Activated effector memory CD4-positive, alpha-beta T cell treated with Interleukin-2 at 50 U/mL for 16 hours (primary cell): Measurements from ENCODE around the gene ENDOU.

Experiments
- DNase-seq: peaks from one replicate; pipeline ENCODE4 v3.0.0-alpha.2; 2020

ENDOU gene

GRCh38 chr12:47757364-47757839, 32.1 kb upstream of the ENDOU start:
- no peak for DNase-seq

DNA sequence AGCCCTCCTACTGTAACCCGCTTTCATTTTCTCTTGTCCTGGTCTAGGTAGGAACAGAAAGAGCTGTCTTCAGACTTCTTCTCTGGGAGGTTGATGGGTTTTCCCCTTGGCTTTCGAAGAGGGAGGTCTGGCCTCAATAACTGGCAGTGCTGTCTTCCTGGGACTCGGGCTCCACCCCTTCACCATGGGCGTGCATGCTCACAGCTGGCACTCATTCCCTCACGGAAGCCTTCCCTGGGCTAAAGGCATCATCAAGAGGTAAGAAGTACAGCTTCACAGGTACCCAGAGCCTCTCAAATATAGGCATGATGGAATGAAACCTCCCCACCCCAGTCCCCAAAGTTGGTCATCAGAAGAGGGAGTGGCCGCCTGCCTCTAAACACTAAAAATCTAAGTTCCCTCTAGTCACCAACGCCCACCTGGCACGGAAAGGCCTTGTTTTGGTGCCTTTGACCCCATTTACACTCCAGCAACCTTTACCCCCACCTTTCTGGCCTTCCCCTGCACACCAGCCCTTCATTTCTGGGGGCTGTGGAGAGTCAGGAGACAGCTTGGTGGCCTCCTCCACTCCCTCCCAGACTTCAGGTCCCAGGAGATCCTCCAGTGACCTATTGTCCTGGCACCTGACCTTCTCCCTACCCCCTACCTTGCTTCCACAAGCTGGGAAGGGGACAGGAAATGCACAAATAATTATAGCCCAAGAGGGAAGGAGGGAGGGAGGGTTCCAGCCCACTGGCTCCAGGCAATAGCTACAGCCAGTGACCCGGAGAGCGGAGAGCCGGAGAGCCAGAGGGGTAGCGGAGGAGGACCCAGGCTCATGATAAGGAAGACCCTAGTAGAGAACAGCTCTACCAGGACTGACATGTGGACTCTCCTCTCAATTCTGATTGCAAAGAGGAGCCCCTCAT, 30.6 kb upstream of the ENDOU start:
- DNase-seq = no peak

DNA sequence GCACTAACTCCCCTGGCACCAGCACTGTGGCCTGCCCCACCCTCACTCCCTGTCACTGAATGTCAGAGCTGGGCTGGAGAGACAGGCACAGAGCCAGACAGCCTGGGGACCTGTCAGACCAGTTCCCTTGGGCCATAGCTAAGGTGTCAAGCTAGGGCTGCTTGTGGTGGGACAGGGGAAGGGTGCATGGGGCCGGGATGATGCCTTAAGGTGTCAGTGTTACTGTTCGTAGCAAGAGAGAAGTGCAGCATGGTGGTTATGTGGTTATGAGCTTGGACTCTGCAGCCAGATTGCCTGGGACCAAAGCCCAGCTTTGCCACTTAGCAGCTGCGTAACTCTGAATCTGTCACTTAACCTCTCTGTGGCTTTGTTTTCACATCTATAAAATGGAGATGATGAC, 29.6 kb upstream of the ENDOU start:
- no peak for DNase-seq

- no peak for DNase-seq
Observed at GRCh38 chr12:47754126-47754525, 28.8 kb upstream of the ENDOU start.

GRCh38 chr12:47753021-47754001, 28.0 kb upstream of the ENDOU start:
- DNase-seq = no peak

GRCh38 chr12:47752552-47752951, 27.3 kb upstream of the ENDOU start:
- no peak for DNase-seq

DNA sequence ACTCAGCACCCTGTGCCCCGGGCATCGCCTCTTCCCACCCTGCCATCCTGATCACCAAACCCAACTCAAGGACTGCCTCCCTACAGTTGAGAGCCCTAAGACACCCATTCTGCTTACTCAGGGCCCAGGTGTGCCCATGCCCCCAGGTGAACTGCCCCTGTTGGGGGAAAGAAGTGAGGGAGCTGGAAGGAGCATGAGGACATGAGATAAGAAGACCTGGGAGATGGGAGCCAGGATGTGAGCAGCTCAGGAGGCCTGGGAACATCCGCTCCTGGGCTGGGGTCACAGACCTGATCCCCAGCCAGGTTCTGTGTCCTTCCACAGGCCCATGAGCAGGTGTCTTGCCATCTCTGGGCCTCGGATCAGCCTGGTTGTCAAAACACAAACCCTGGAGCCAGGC, 26.8 kb upstream of the ENDOU start:
- DNase-seq = no peak

GRCh38 chr12:47751561-47751960, 26.3 kb upstream of the ENDOU start:
- no peak for DNase-seq

GRCh38 chr12:47750916-47751470, 25.7 kb upstream of the ENDOU start:
- no peak for DNase-seq

GRCh38 chr12:47750229-47750798, 25.0 kb upstream of the ENDOU start:
- DNase-seq = no peak

GRCh38 chr12:47748899-47749298, 23.6 kb upstream of the ENDOU start:
- no peak for DNase-seq

DNA sequence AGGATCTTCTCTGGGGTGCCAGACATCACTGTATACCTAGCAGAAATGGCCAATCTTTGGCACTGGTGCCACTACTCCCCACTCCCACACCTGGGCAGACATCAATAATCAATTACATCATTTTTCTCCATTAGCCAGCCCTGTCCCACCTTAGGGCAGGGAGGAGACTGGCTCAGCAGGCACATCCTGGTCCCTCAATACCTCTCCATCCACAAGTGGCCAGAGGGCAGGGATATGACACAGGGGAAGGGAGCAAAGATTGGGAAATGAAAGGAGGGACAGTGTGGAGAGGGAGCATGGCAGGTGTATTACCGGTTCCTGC, 23.2 kb upstream of the ENDOU start:
- DNase-seq = no peak

DNA sequence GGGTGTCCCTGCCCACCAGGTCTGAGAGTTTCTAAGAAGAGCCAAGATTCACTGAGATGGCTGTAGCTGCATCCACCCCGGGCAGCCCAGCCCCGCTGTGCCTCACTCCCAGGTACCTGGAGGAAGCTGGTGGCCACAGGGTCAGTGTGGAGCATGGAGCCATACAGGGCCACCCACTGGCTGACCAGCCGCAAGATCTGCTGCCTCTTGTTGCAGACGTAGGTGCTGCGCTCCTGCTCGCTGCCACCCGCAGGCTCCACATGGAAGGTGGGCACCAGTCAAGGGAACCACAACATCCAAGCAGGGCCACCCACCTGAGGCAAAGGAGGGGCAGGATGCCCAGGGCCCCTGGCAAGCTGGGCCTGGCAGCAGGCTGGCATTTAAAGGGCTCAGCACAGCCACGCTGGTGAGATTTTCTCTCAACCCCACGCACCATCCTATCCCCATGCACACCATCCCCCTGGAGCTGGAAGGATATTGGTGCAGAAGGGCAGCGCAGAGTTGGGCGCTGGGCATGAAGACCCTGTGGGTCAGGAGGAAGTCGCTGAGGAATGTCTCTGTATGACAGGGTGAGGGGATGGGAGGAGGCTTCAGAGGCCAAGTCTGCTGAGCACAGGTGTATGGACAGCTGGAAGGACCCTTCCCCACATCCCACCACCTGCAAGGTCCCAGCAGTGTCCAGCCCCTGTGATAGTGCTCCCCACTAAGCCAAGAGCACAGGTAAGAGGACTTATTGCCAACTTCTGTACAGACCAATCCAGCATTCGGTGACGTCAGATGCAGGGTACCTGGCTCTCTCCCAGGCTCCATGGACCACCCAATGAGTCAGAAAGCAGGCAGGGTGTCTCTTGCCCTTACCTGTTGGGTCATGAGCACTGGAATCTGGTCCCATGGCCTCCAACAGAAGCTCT, 22.6 kb upstream of the ENDOU start:
- no peak for DNase-seq

DNA sequence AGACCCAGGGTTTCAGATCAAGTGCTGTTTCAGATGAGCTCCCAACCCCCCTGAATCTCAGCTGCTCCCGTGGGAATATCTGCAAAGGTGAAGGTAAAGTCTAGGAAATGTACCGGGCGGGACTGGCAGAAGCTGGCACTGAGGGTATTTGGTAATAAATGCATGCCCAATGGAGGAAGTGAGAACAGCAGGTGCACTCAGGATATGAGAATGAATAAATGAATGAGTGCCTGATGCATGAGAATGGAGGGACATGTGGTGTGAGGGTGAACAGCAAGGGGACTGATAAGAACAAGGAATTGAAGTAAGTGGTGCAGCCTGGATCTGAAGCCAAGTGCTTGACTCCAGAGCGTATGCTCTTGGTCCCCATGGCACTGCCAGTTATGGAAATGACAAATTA, 21.8 kb upstream of the ENDOU start:
- no peak for DNase-seq

- no peak for DNase-seq
Observed at GRCh38 chr12:47746523-47746922, 21.2 kb upstream of the ENDOU start.

DNA sequence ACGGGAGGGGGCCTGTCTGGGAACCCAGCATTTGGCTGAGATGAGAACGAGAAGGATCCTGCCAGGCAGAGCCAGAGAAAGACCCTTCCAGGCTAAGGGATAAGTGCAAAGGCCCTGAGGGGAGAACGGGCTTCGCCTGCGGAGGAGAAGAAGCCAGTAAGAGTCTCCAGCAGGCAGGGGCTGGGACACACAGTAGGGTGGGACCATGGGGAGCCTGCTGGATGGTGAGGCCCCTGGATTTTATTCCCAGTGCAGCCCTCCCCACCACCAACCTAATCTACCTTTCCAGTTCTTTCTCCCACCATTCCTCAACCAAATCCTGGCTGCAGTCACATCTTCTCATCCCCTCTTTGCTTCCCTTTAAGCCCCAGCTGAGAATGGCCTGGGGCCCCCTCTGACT, 20.8 kb upstream of the ENDOU start:
- no peak for DNase-seq

GRCh38 chr12:47745485-47746041, 20.3 kb upstream of the ENDOU start:
- DNase-seq = no peak

DNA sequence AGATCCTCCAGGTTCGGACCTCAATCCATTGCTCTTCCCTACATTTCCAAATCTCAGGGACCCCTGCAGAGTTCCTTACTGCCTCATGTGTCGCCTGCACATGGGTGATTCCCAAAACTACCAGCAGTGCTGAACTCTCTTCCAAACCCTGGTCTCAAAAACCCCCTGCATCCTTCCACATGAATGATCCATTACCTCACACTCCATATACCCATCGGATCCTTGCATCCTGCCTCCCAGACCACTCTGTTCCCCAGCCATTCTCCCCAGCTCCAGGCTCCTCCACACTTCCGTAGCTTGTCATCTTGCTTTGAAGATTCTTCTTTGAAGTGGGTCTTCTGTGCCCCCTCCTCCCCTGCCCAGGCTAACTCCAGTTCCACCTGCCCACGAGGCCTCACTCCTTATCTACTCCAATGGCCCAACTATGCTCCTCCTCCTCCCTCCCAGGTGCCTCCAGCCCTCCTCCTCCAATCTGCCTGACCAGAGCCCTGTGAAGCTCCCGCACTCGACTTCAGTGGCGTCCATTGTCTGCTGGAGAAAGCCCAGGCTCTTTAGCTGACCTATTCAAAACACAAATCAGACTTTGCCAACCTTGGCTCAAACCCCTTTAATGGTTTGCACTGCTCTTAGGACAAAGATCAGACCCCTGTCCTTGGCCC, 19.6 kb upstream of the ENDOU start:
- DNase-seq = no peak

DNA sequence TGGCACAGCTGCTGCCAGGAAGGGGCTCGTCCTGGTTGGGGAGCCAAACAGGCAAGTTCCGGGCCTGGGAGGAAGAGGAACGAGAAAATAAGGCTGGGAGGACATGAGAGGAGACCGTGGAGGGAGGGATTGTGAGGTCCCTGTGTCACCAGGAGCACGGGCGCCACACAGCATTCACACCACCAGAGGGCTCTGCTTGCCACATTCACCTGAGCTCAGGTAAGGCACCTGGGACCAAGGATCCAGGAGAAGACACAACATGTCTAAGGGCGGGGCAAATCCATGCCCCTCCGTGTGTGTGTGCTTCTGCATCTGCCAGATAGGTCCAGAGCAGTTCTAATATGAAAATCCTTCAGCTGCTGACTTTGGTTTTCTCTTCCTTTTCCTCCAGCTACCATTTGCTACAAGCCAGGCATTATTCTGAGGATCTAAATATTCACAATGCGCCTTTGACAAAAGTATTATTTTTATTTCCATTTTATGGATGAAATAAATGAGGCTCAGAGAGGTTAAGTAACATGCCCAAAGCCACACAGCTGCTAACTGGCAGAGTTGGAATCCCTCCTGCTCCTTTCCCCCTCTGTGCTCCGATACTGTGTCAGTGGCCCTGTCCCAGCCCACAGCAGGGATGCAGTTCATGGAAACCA, 18.8 kb upstream of the ENDOU start:
- peak; percentile 50 for DNase-seq

DNA sequence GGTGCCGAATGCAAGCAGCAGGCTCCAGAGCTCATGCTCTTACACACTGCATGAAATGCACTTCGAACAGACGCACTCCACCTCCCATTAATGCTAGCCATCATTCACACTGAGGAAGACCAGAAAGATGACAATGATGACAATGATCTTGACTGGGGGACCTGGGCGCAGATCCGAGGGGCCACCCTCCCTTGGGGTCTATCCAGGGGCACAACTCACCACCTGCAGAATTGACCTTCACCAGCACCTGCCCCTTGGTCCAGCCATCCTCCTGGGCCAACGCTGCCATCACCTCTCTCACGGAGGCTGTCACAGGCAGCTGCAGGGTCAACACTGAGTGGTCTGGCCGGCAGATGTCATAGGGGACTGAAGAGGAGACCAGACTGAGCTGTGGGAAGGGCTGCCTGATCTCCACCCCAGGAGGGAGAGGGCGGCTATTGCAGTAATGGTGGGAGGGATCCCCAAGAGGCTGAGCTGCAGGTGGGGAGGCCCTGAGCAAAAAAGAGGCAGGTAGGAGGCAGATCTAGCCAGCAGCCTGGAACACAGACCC, 18.1 kb upstream of the ENDOU start:
- no peak for DNase-seq
